HEK293 (cell line): ENCODE results near the gene TAF11L11.

Experiments used
- BCL11B ChIP-seq: fragments of 450-650 bp; formaldehyde crosslinking; IDR thresholded peaks from 2 replicates; pipeline ENCODE4 v1.5.1; 2016; ENCODE audit warnings: low read depth, missing biosample characterization, missing genetic modification characterization
- CTCF ChIP-seq: fragments of 450-650 bp; formaldehyde crosslinking; IDR thresholded peaks from 2 replicates; pipeline ENCODE4 v1.5.1; 2016; ENCODE audit warnings: missing biosample characterization, missing genetic modification characterization
- GLI4 ChIP-seq: fragments of 450-650 bp; formaldehyde crosslinking; IDR thresholded peaks from 2 replicates; pipeline ENCODE4 v1.5.1; 2016; ENCODE audit warnings: missing biosample characterization, missing genetic modification characterization
- SETDB1 ChIP-seq: IDR thresholded peaks from one replicate; pipeline ENCODE4 v1.6.1; 2017; ENCODE audit warnings: mild to moderate bottlenecking, low read length, moderate library complexity, mixed read lengths; ENCODE audit not compliant: insufficient read length
- ZNF114 ChIP-seq: fragments of 450-650 bp; formaldehyde crosslinking; IDR thresholded peaks from 2 replicates; pipeline ENCODE4 v1.5.0; 2017; ENCODE audit warnings: missing biosample characterization, missing genetic modification characterization
- ZNF175 ChIP-seq: fragments of 450-650 bp; formaldehyde crosslinking; IDR thresholded peaks from 2 replicates; pipeline ENCODE4 v1.5.1; 2016; ENCODE audit warnings: missing biosample characterization, missing genetic modification characterization
- ZNF214 ChIP-seq: fragments of 450-650 bp; formaldehyde crosslinking; IDR thresholded peaks from 2 replicates; pipeline ENCODE4 v1.5.1; 2017; ENCODE audit warnings: missing biosample characterization, mild to moderate bottlenecking, missing genetic modification characterization, borderline replicate concordance
- ZNF274 ChIP-seq, 2 experiments: fragments of 200-500 bp in 1 of 2; fragments of 450-650 bp in 1 of 2; sonication (Bioruptor generic) in 1 of 2; formaldehyde crosslinking in 1 of 2; IDR thresholded peaks; 2 replicates each; pipeline versions ENCODE4 v1.5.1 to v1.6.1; 2014 to 2016; ENCODE audit warnings: borderline replicate concordance in 1 of 2, inconsistent platforms in 1 of 2, low read length in 1 of 2, missing biosample characterization in 1 of 2, missing genetic modification characterization in 1 of 2
- ZNF510 ChIP-seq: fragments of 450-650 bp; formaldehyde crosslinking; IDR thresholded peaks from 2 replicates; pipeline ENCODE4 v1.5.1; 2018; ENCODE audit warnings: mild to moderate bottlenecking, missing genetic modification characterization, missing biosample characterization; ENCODE audit not compliant: insufficient replicate concordance
- ZNF704 ChIP-seq: fragments of 450-650 bp; formaldehyde crosslinking; IDR thresholded peaks from 2 replicates; pipeline ENCODE4 v1.5.1; 2016; ENCODE audit warnings: missing biosample characterization, missing genetic modification characterization
- ZSCAN18 ChIP-seq: fragments of 450-650 bp; formaldehyde crosslinking; IDR thresholded peaks from 2 replicates; pipeline ENCODE4 v1.5.1; 2016; ENCODE audit warnings: missing biosample characterization, missing genetic modification characterization

GRCh38 chr5:17614872-17615605 lies 11.1 kb downstream of the TAF11L11 start:
- TF ChIP-seq ZNF114 (tag by site-specific recombination) = no peak
- TF ChIP-seq ZNF175 (tag by site-specific recombination) = no peak
- no peak for TF ChIP-seq GLI4
- TF ChIP-seq CTCF = no peak
- TF ChIP-seq ZNF274 (IDR thresholded peaks at IDR 0.05; ENCODE audit: low read length) = no peak
- TF ChIP-seq ZNF274 (tag by site-specific recombination; IDR thresholded peaks at IDR 0.05; ENCODE audit: borderline replicate concordance) = no peak
- no peak for TF ChIP-seq SETDB1
- no peak for TF ChIP-seq ZNF214 (tag by site-specific recombination)
- no peak for TF ChIP-seq ZNF510 (tag by site-specific recombination)
- no peak for TF ChIP-seq ZNF704 (tag by site-specific recombination)
- no peak for TF ChIP-seq ZSCAN18 (tag by site-specific recombination)
- no peak for TF ChIP-seq BCL11B
